Loucy (cell line): ENCODE data around the gene HDHD3.

Experiments
- H2AFZ ChIP-seq: fragments of 200-600 bp; sonication (generic); 2 replicates; pipeline ENCODE4 v1.6.0; 2016; ENCODE audit warnings: antibody characterized with exemption, mild to moderate bottlenecking, low read length, moderate library complexity
- H3F3A ChIP-seq: fragments of 200-600 bp; 2 replicates; pipeline ENCODE4 v1.6.0; 2016; ENCODE audit warnings: antibody characterized with exemption, low read depth, mild to moderate bottlenecking
- H3K27me3 ChIP-seq: fragments of 200-600 bp; sonication (generic); 2 replicates; pipeline ENCODE4 v1.6.1; 2014; ENCODE audit warnings: low read length, mild to moderate bottlenecking; ENCODE audit not compliant: insufficient read depth, poor library complexity, severe bottlenecking
- H3K36me3 ChIP-seq: fragments of 200-600 bp; sonication (generic); 2 replicates; pipeline ENCODE4 v1.6.1; 2016; ENCODE audit warnings: low read length; ENCODE audit not compliant: insufficient read depth
- H3K4me1 ChIP-seq: fragments of 200-600 bp; sonication (generic); 2 replicates; pipeline ENCODE4 v1.5.1; 2014; ENCODE audit warnings: low read length, mild to moderate bottlenecking; ENCODE audit not compliant: insufficient read depth, poor library complexity, severe bottlenecking
- H3K4me2 ChIP-seq: fragments of 200-600 bp; sonication (generic); 2 replicates; pipeline ENCODE4 v1.6.0; 2014; ENCODE audit warnings: antibody characterized with exemption, low read length, low read depth, mild to moderate bottlenecking; ENCODE audit not compliant: poor library complexity, severe bottlenecking
- H3K4me3 ChIP-seq: fragments of 200-600 bp; sonication (generic); 2 replicates; pipeline ENCODE4 v1.5.1; 2014; ENCODE audit warnings: low read length, mild to moderate bottlenecking, mixed read lengths; ENCODE audit not compliant: poor library complexity, severe bottlenecking
- H3K79me2 ChIP-seq: fragments of 200-600 bp; sonication (generic); 2 replicates; pipeline ENCODE4 v1.6.1; 2014; ENCODE audit warnings: low read length; ENCODE audit not compliant: insufficient read depth
- H3K9ac ChIP-seq: fragments of 200-600 bp; sonication (generic); 2 replicates; pipeline ENCODE4 v1.6.0; 2014; ENCODE audit warnings: mild to moderate bottlenecking, low read depth, low read length, moderate library complexity; ENCODE audit not compliant: poor library complexity, severe bottlenecking
- H3K9me2 ChIP-seq: fragments of 200-600 bp; sonication (generic); replicated peaks from 2 replicates; pipeline ENCODE4 v1.6.1; 2016; ENCODE audit warnings: low read depth, low read length, mixed read lengths
- H3K9me3 ChIP-seq: fragments of 200-600 bp; sonication (generic); 2 replicates; pipeline ENCODE4 v1.6.1; 2014; ENCODE audit warnings: mild to moderate bottlenecking, antibody characterized with exemption, low read length, low read depth; ENCODE audit not compliant: insufficient read depth
- H4K20me1 ChIP-seq: fragments of 200-600 bp; sonication (generic); 2 replicates; pipeline ENCODE4 v1.6.0; 2014; ENCODE audit warnings: antibody characterized with exemption, low read length, mild to moderate bottlenecking; ENCODE audit not compliant: insufficient read depth, poor library complexity, severe bottlenecking
- CTCF ChIP-seq: fragments of 200-600 bp; sonication (generic); conservative IDR thresholded peaks from 2 replicates; pipeline ENCODE4 v1.5.1; 2014; ENCODE audit warnings: mild to moderate bottlenecking, antibody characterized with exemption, low read length
- EZH2phosphoT487 ChIP-seq: fragments of 200-600 bp; IDR thresholded peaks from 2 replicates; pipeline ENCODE4 v1.6.1; 2018; ENCODE audit warnings: antibody characterized with exemption, mild to moderate bottlenecking, moderate library complexity, borderline replicate concordance

Gene HDHD3

GRCh38 chr9:113349445-113350094 lies 27.2 kb downstream of the HDHD3 start, which contains the start of gene BSPRY:
Gene BSPRY, plus strand, starts transcription at chr9:113349541. Its CDS starts 39 bp downstream, at chr9:113349580.
- no peaks in the 10 kb centered on the region for H3K27me3 ChIP-seq
- H2AFZ ChIP-seq: no peak within 1 kb of the TSS
- H3K4me3 ChIP-seq: peak within 1 kb of the TSS; percentile 34
- H3K9me2 ChIP-seq: no peaks in the 10 kb centered on the region
- peaks cover 2% of the 10 kb centered on the region; the same call in 1 of the 2 replicates for H3F3A ChIP-seq
- H3K9me3 ChIP-seq: no peaks in the 10 kb centered on the region
- H3K79me2 ChIP-seq: no peaks in the 10 kb centered on the region
- no peak for TF ChIP-seq EZH2phosphoT487
- TF ChIP-seq CTCF: no peak
- H3K4me1 ChIP-seq: peaks cover 24% of the 10 kb centered on the region
- peak within 1 kb of the TSS; percentile 4 for H3K9ac ChIP-seq
- H3K4me2 ChIP-seq: peak within 1 kb of the TSS; percentile 53
- H3K36me3 ChIP-seq: no peaks in the 10 kb centered on the region
- no peaks in the 10 kb centered on the region for H4K20me1 ChIP-seq

DNA sequence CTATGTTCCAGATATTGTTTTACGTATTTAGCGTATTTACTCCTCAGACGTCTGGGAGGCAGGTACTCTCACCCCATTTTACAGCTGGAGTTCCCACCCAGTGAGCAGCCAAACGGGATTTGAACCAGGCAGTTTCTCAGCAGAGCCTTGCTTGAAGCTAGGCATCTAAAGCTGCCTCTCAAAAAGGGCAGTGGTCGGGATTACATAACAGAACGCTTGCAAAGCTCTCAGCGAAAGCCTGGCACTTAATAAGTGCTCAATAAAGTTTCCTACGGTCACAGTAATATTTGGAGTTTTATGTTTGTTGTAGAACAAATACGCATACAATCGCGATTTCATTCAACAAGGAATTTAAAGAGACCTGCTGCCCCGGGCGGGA lies 27.7 kb downstream of the HDHD3 start:
- Histone ChIP-seq H3K9me3 (no peaks in the 10 kb centered on the region), H3K9me2 (no peaks in the 10 kb centered on the region), H3K27me3 (no peaks in the 10 kb centered on the region), H3K9ac (no peak overlapping the region), H3K36me3 (no peaks in the 10 kb centered on the region), H3F3A (peaks cover 2% of the 10 kb centered on the region; the same call in 1 of the 2 replicates), H3K79me2 (no peaks in the 10 kb centered on the region), H3K4me2 (no peak overlapping the region), H3K4me3 (no peak overlapping the region), H4K20me1 (no peaks in the 10 kb centered on the region), H2AFZ (no peak overlapping the region), H3K4me1 (peaks cover 26% of the 10 kb centered on the region)
- TF ChIP-seq CTCF: no peak
- TF ChIP-seq EZH2phosphoT487: no peak

DNA sequence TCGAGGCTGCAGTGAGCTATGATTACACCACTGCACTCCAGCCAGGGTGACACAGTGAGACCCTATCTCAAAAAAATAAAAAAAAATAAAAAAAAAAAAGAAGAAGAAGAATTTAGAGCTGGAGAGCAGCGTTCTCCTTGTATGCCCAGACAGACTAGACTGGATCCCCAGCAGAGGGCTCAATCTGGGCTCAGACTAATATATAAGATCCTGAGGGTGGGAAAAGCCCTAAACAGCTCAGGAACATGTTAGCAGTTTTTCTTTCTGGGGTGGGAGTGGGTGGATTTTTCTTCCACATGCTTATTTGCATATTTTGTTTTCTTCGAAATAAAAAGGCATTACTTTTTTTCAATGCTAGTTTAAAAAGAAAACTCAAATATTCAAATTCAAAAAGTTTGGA lies 28.3 kb downstream of the HDHD3 start:
- H3K27me3 ChIP-seq: no peaks in the 10 kb centered on the region
- H3K4me3 ChIP-seq: no peak overlapping the region
- H2AFZ ChIP-seq: no peak overlapping the region
- H3K4me2 ChIP-seq: no peak overlapping the region
- H3K4me1 ChIP-seq: peaks cover 32% of the 10 kb centered on the region
- no peaks in the 10 kb centered on the region for H3K9me2 ChIP-seq
- H4K20me1 ChIP-seq: no peaks in the 10 kb centered on the region
- H3F3A ChIP-seq: peaks cover 2% of the 10 kb centered on the region; the same call in 1 of the 2 replicates
- no peak for TF ChIP-seq EZH2phosphoT487
- no peak for TF ChIP-seq CTCF
- no peaks in the 10 kb centered on the region for H3K36me3 ChIP-seq
- H3K9me3 ChIP-seq: no peaks in the 10 kb centered on the region
- no peaks in the 10 kb centered on the region for H3K79me2 ChIP-seq
- H3K9ac ChIP-seq: no peak overlapping the region
